GM13976 (cell line): Measurements from ENCODE around the gene ACSF2.

Experiments
- DNase-seq: peaks from one replicate; pipeline ENCODE4 v3.0.0; 2012; ENCODE audit warnings: low spot score
- CTCF ChIP-seq: IDR thresholded peaks from 2 replicates; pipeline ENCODE4 v1.5.1; 2012; ENCODE audit warnings: borderline replicate concordance, mild to moderate bottlenecking; ENCODE audit not compliant: insufficient read depth; ENCODE audit errors: extremely low read depth, missing control alignments, control extremely low read depth
- in situ Hi-C: fragments of 300-500 bp; cut with MboI; formaldehyde crosslinking; loops from one replicate; pipeline ENCODE4 v1.12.0; 2022; ENCODE audit warnings: low sequenced_read_pairs, mixed read lengths, inconsistent platforms; ENCODE audit not compliant: unreplicated experiment

Gene ACSF2

GRCh38 chr17:50464121-50464520 lies 38.1 kb downstream of the ACSF2 start:
- no peak for TF ChIP-seq CTCF
- no peak for DNase-seq
- in situ Hi-C loops, result no loop called here

- in situ Hi-C loops, result no loop called here
- peak; percentile 26 for DNase-seq
- TF ChIP-seq CTCF, result no peak
Observed at GRCh38 chr17:50464736-50465135, 38.7 kb downstream of the ACSF2 start.

GRCh38 chr17:50465171-50465570 lies 39.2 kb downstream of the ACSF2 start:
- peak; percentile 18 for DNase-seq
- in situ Hi-C loops, result no loop called here
- no peak for TF ChIP-seq CTCF

- TF ChIP-seq CTCF, result no peak
- in situ Hi-C loops, result no loop called here
- DNase-seq, result peak; percentile 21
Observed at GRCh38 chr17:50465635-50466034, 39.6 kb downstream of the ACSF2 start.

GRCh38 chr17:50466371-50467113 lies 40.5 kb downstream of the ACSF2 start:
- in situ Hi-C loops, result no loop called here
- TF ChIP-seq CTCF, result no peak
- DNase-seq, result peak; percentile 28

- TF ChIP-seq CTCF, result no peak
- peak; percentile 38 for DNase-seq
- in situ Hi-C loops, result no loop called here
Observed at GRCh38 chr17:50467114-50467854, 41.3 kb downstream of the ACSF2 start.
